Measurements from ENCODE around the gene ADARB2.

Gene ADARB2

DNA sequence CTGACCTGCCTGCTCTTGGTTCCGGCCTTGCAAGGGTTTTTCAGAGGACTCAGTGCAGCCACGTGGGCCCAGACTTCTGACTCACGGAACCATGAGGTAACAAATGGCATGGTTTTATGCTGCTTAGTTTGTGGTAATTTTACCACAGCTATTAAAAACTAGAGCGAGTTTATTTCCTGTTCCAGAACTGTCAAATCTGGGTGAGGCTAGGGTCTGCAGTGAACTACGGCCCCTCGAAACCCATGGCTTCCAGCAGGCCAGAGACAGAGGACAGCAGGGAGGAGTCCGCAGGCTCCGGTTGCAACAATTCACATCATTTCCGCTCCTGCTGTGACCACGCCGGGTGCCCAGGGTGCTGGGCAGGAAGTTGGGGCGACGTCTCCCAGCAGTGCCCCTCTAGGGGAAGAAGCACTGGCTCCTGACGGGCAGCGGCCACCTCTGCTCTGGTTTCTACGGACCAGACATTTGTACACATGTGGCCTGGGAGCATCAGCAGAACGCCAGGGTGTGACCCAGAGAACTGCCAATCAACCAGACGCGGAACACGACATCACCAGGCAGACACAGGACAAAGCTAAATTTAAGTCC lies 74.8 kb downstream of the ADARB2 start:
- no peak for DNase-seq (ENCODE audit: low read depth)
- no peak overlapping the region for H3K4me3 ChIP-seq (ENCODE audit: control insufficient read depth, low read depth, low read length)
- TF ChIP-seq, protein P1, sequence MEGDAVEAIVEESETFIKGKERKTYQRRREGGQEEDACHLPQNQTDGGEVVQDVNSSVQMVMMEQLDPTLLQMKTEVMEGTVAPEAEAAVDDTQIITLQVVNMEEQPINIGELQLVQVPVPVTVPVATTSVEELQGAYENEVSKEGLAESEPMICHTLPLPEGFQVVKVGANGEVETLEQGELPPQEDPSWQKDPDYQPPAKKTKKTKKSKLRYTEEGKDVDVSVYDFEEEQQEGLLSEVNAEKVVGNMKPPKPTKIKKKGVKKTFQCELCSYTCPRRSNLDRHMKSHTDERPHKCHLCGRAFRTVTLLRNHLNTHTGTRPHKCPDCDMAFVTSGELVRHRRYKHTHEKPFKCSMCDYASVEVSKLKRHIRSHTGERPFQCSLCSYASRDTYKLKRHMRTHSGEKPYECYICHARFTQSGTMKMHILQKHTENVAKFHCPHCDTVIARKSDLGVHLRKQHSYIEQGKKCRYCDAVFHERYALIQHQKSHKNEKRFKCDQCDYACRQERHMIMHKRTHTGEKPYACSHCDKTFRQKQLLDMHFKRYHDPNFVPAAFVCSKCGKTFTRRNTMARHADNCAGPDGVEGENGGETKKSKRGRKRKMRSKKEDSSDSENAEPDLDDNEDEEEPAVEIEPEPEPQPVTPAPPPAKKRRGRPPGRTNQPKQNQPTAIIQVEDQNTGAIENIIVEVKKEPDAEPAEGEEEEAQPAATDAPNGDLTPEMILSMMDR (conservative IDR thresholded peaks at IDR 0.05; ENCODE audit: control insufficient read depth, insufficient read depth, low read depth, low read length) = no peak

DNA sequence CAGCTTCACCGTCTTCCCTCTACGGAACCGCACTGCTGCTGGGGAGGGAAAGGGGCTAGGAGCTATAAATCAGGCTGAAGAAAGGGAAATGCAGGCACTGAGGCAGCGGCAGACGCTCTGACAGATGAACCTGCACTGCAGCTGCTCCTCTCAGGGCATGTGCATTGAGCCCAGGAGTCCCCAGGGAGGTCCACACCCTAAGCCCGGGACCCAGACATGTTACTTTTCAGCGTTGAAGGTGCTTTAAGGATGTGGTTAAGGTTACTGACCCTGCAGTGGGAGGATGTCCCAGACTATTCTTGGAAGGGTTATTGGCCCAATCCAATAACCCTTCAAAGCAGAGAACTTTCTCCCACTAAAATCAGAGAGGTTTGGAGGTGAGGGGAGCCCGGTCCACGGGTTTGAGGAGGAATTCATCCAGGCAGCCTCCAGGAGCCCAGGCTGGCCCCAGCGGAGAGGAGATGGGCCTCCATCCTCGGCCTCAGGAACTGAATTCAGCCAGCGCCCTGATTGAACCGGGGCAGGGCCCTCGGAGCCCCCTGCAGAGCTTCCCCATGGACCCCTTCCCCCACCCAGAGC lies 75.4 kb downstream of the ADARB2 start:
- no peak for DNase-seq (ENCODE audit: low read depth)
- TF ChIP-seq, protein P1 (conservative IDR thresholded peaks at IDR 0.05; ENCODE audit: control insufficient read depth, insufficient read depth, low read depth, low read length) = no peak
- no peak overlapping the region for H3K4me3 ChIP-seq (ENCODE audit: control insufficient read depth, low read depth, low read length)

DNA sequence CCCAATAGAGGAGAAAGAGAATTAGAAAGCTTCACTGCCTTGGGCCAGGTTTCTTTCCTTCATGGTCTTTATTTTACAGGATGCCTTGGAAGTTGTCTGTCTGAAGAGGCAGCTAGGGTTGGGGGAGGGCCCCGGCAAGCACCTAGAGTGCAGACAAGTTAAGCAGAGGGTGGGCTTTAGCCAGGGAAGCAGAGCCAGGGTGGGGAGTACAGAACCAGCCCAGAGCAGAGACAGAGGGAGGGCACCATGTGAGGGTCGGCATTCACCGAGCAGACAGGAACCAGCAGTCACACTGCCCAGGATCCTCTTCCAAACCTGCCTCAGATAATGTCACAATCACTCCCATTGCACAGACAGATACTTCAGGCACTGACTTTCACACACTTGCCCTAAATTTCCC lies 75.9 kb downstream of the ADARB2 start:
- TF ChIP-seq, protein P1 (conservative IDR thresholded peaks at IDR 0.05; ENCODE audit: control insufficient read depth, insufficient read depth, low read depth, low read length) = no peak
- H3K4me3 ChIP-seq (ENCODE audit: control insufficient read depth, low read depth, low read length) = no peak overlapping the region
- no peak for DNase-seq (ENCODE audit: low read depth)

DNA sequence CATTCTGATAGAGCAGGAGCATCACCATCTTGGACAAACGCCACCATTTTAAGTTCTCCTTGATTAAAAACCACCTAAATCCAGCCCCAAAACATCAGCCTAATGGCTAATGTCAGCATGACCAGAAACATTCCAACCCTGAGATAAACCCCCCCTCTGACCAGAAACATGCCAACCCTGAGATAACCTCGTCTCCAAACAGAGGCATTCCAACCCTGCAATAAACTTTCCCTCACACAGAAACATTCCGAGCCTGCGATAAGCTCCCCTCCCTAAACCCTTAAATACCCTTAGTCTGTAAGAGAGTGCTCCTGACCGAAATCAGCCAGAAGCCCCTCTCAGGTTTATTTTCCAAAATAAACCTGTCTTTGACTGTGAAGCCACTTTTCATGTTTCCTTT lies 76.5 kb downstream of the ADARB2 start:
- DNase-seq (ENCODE audit: low read depth) = no peak
- TF ChIP-seq, protein P1 (conservative IDR thresholded peaks at IDR 0.05; ENCODE audit: control insufficient read depth, insufficient read depth, low read depth, low read length) = no peak
- no peak overlapping the region for H3K4me3 ChIP-seq (ENCODE audit: control insufficient read depth, low read depth, low read length)

DNA sequence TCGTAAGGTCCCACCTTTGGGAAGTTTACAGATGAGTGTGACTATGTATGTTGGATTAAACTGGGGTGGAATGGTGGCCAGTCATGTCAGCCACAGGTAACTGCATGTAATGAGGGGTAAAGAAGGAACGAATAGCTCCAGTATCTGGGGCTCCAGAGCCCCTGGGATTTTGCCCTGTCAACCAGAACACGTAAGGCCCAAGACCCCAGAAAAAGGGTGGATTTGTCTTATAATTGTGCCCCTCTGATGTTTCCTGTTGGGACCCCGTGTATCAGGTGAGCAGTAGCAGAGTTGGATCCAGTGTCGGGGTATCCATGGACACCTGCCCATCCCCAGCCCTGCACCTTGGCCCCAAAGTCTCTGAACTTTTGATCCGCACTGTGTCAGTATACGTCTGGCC lies 76.9 kb downstream of the ADARB2 start:
- no peak overlapping the region for H3K4me3 ChIP-seq (ENCODE audit: control insufficient read depth, low read depth, low read length)
- DNase-seq (ENCODE audit: low read depth) = no peak
- TF ChIP-seq, protein P1 (conservative IDR thresholded peaks at IDR 0.05; ENCODE audit: control insufficient read depth, insufficient read depth, low read depth, low read length) = no peak

- no peak overlapping the region for H3K4me3 ChIP-seq (ENCODE audit: control insufficient read depth, low read depth, low read length)
- TF ChIP-seq, protein P1 (conservative IDR thresholded peaks at IDR 0.05; ENCODE audit: control insufficient read depth, insufficient read depth, low read depth, low read length) = no peak
- no peak for DNase-seq (ENCODE audit: low read depth)
Measured at GRCh38 chr10:1659221-1659791, 78.0 kb downstream of the ADARB2 start.

All from fibroblast of mammary gland (primary cell).